GM21526 (cell line): ENCODE data around the gene BAG3.
"Not testable (repeated sequence)": the region's sequence is repeated elsewhere in the genome, so short reads cannot be mapped to it uniquely, and the experiment has no call there.

ENCODE experiments used
- ATAC-seq: cut with Tn5 transposase; IDR thresholded peaks from one replicate; pipeline ENCODE4 v1.9.1; 2021; ENCODE audit warnings: moderate library complexity; ENCODE audit not compliant: unreplicated experiment, low FRiP score

BAG3 gene

GRCh38 chr10:119640384-119640783, 10.8 kb upstream of the BAG3 start:
- ATAC-seq, result no peak

- ATAC-seq, result no peak
These were observed 10.2 kb upstream of the BAG3 start for GRCh38 chr10:119640875-119641526.

GRCh38 chr10:119642556-119643111, 8.5 kb upstream of the BAG3 start:
- ATAC-seq, result no peak

GRCh38 chr10:119643306-119644204, 7.6 kb upstream of the BAG3 start:
- no peak for ATAC-seq

GRCh38 chr10:119644205-119644814, 6.9 kb upstream of the BAG3 start:
- no peak for ATAC-seq

GRCh38 chr10:119644994-119645393, 6.2 kb upstream of the BAG3 start:
- ATAC-seq, result no peak

GRCh38 chr10:119650062-119650461, 1.1 kb upstream of the BAG3 start:
- no peak for ATAC-seq

GRCh38 chr10:119651514-119652360, 557 bp downstream of the BAG3 start:
- peak; percentile 32 for ATAC-seq

- ATAC-seq, result no peak
These were observed 1.2 kb downstream of the BAG3 start for GRCh38 chr10:119652361-119652730.

- ATAC-seq, result no peak
These were observed 2.0 kb downstream of the BAG3 start for GRCh38 chr10:119653209-119653608.

- no peak for ATAC-seq
These were observed 2.7 kb downstream of the BAG3 start for GRCh38 chr10:119653916-119654315.

GRCh38 chr10:119654540-119654939, 3.4 kb downstream of the BAG3 start:
- no peak for ATAC-seq

GRCh38 chr10:119655566-119656001, 4.4 kb downstream of the BAG3 start:
- ATAC-seq, result no peak

- ATAC-seq, result no peak
These were observed 5.6 kb downstream of the BAG3 start for GRCh38 chr10:119656760-119657159.

- no peak for ATAC-seq
These were observed 6.5 kb downstream of the BAG3 start for GRCh38 chr10:119657725-119658124.

- ATAC-seq, result no peak
These were observed 7.1 kb downstream of the BAG3 start for GRCh38 chr10:119658274-119658673.

GRCh38 chr10:119659951-119660350, 8.8 kb downstream of the BAG3 start:
- ATAC-seq, result no peak

GRCh38 chr10:119662076-119662605, 11.0 kb downstream of the BAG3 start:
- ATAC-seq, result not testable (repeated sequence)

GRCh38 chr10:119663866-119664698, 12.9 kb downstream of the BAG3 start:
- no peak for ATAC-seq
